ENCODE results near the gene RPP25L. TPM values are rescaled to one million over a fixed set of nuclear protein-coding genes. Genes with fewer than 3 reads are reported as not detected.
A peak's percentile ranks its signal among the peaks of the same experiment; 100 is the strongest.

RPP25L gene
- total RNA-seq, 4 donors from 2014 or later, result 25.1 to 37.4 (median 28.0) TPM

DNA sequence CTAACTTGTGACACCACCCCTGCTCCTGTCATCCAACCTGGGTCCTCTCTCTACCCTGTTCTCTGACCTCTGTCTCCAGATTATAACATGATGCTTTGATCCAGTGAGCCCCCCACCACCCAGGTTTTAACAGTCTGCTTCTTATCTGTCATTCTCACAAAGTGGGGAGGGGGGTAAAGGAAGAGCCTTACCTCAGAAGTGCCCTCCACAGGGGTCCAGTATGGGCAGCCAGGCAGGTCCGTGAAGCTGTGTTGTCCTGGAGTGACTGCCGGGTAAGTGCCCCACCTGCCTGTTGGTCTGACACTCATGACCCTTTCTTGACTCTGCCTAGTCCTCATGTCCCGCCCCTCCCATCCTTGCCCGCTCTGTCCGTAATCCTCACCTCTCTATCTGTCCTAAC, 43.5 kb upstream of the RPP25L start:
- intact Hi-C loops (cut with DNase I), result no loop called here
- H3K27ac ChIP-seq, result peak overlapping the region in 3 of 4 donors; percentile 81 to 88 (median 88)
- 84% methylated on average over 4 to 5 of the region's 5 CpGs for WGBS, 2 donors
- no peak for TF ChIP-seq POLR2A (IDR thresholded peaks at IDR 0.05)
- TF ChIP-seq, protein P1, sequence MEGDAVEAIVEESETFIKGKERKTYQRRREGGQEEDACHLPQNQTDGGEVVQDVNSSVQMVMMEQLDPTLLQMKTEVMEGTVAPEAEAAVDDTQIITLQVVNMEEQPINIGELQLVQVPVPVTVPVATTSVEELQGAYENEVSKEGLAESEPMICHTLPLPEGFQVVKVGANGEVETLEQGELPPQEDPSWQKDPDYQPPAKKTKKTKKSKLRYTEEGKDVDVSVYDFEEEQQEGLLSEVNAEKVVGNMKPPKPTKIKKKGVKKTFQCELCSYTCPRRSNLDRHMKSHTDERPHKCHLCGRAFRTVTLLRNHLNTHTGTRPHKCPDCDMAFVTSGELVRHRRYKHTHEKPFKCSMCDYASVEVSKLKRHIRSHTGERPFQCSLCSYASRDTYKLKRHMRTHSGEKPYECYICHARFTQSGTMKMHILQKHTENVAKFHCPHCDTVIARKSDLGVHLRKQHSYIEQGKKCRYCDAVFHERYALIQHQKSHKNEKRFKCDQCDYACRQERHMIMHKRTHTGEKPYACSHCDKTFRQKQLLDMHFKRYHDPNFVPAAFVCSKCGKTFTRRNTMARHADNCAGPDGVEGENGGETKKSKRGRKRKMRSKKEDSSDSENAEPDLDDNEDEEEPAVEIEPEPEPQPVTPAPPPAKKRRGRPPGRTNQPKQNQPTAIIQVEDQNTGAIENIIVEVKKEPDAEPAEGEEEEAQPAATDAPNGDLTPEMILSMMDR (IDR thresholded peaks at IDR 0.05), result no peak
- peaks cover 0 to 16% (median 0%) of the 10 kb centered on the region in 3 donors for H3K36me3 ChIP-seq
- DNase-seq, result no peak
- no peaks in the 10 kb centered on the region for H3K9me3 ChIP-seq
- no peak overlapping the region for H3K4me3 ChIP-seq
- H3K4me1 ChIP-seq, result peaks cover 33 to 68% (median 45%) of the 10 kb centered on the region in 3 donors
- no peaks in the 10 kb centered on the region for H3K27me3 ChIP-seq

DNA sequence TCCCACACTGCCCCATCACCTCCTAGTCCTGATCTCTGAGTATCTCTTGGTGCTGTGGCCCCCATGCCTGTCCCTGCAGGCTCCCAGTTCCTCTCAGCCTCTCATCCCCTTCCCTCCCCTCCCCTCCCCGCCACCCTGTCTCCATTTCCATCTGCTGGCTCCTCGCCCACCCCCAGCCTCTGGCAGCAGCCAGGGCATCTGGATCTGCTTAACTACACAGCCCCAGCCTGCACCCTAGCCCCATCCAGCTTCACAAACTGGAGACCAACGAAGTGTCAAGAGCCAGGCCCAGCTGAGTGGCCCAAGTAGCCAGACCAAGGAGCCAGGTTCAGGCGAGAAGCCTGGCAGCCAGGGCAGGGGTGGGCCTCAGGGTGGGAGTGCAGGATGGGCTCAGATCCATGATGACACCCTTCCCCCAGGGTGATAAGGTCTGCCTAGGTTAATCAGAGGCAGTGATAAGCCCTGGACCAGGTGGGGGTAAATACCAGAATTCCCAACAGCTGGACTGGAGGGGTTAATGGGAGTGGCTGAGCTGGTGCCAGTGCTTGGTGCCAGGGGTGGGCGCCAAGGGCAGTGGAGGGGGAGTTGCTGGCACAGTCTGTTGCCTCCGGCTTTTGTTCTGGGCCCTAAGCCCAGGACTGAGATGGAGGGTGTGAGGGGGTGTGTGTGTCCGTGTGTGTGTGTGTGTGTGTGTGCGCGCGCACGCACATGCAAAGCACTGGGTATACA, 42.6 kb upstream of the RPP25L start:
- Histone ChIP-seq H3K4me3 (peak overlapping the region in 1 of 4 donors; percentile 9), H3K9me3 (no peaks in the 10 kb centered on the region), H3K27ac (peak overlapping the region; percentile 19 to 88 (median 84)), H3K36me3 (peaks cover 0 to 12% (median 2%) of the 10 kb centered on the region in 3 donors), H3K27me3 (no peaks in the 10 kb centered on the region), H3K4me1 (peaks cover 33 to 58% (median 45%) of the 10 kb centered on the region in 3 donors)
- WGBS, 2 donors, result 4 to 28% methylated on average over 6 to 9 of the region's 11 CpGs
- TF ChIP-seq POLR2A (IDR thresholded peaks at IDR 0.05), result no peak
- TF ChIP-seq, protein P1 (IDR thresholded peaks at IDR 0.05), result no peak
- intact Hi-C loops (cut with DNase I), result no loop called here
- DNase-seq, result no peak

DNA sequence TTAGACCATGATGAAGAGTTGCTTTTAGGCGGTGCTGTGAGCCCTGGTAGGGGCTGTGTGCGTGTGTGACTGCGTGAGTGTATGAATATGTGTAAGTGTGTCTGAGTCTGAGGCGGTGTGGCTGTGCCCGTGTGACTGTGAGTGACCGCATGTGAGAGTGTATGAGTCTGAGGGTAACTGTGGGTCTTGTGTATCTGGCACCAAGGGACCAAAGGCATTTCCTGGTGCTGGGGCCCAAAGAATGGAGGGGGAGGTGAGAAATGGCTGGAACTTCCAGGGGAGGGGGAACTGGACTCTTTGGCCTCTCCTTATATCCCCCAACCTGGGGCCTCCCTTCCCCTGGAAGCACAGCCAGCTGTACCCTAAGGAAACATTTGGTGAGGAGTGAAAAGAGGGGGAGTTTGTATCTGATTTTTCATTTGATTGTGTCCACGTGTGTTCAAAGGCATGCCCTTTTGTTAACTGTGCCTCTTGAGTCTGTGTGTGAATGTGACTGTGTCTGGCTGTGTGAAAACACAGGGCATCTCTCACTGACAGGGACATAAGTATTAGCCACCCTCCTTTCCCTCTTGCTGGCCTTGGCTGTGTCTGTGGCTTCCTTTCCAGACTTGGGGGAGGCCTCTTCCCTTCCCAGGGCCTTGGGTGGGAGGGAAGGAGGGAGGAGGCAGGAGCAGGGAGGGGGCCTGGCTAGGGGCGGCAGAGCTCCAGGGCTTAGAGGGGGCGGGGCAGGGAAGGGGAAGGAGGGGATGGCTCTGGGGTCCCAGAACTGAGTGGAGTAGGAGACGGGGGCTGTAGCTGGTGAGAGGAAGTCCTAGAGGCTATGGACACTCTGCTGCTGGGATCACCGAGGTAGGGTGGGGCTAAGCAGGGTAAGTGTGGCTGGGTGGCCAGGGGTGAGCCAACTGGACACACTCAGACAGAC, 41.5 kb upstream of the RPP25L start:
- no peak for DNase-seq
- H3K36me3 ChIP-seq, result peaks cover 0 to 22% (median 3%) of the 10 kb centered on the region in 3 donors
- intact Hi-C loops (cut with DNase I), result no loop called here
- peaks cover 33 to 59% (median 45%) of the 10 kb centered on the region in 3 donors for H3K4me1 ChIP-seq
- H3K27me3 ChIP-seq, result no peaks in the 10 kb centered on the region
- peak overlapping the region; percentile 54 to 88 (median 84) for H3K27ac ChIP-seq
- H3K9me3 ChIP-seq, result no peaks in the 10 kb centered on the region
- H3K4me3 ChIP-seq, result peak overlapping the region in 2 of 4 donors; percentile 41 to 63
- TF ChIP-seq POLR2A (IDR thresholded peaks at IDR 0.05), result no peak
- TF ChIP-seq, protein P1 (IDR thresholded peaks at IDR 0.05), result no peak
- WGBS, 2 donors, result 54 to 57% methylated on average over 8 of the region's 11 CpGs

DNA sequence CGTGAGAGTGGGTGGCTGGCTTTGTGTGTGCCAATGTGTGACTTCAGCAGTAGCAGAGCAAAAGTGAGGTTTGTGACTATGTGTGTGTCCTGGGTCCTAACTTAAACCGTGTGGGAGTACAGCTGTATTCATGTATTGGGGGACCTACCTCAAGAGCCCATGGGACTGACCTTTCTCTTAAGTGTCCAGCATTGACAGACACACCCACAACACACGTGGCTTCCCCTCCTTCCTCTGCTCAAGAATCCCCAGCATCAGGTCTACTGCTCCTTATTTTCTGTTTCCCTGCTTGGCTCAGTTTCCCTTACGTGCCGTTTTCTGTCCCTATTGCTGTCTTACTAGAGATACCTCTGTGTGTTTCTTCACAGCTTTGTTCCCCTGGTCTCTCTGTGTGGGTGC, 40.7 kb upstream of the RPP25L start:
- peaks cover 0 to 27% (median 3%) of the 10 kb centered on the region in 3 donors for H3K36me3 ChIP-seq
- H3K9me3 ChIP-seq, result no peaks in the 10 kb centered on the region
- peaks cover 37 to 68% (median 52%) of the 10 kb centered on the region in 3 donors for H3K4me1 ChIP-seq
- DNase-seq, result no peak
- peak overlapping the region; percentile 18 to 63 (median 37) for H3K4me3 ChIP-seq
- WGBS, 2 donors, result 18 to 34% methylated on average over 5 of the region's 5 CpGs
- intact Hi-C loops (cut with DNase I), result no loop called here
- H3K27me3 ChIP-seq, result no peaks in the 10 kb centered on the region
- TF ChIP-seq, protein P1 (IDR thresholded peaks at IDR 0.05), result no peak
- no peak for TF ChIP-seq POLR2A (IDR thresholded peaks at IDR 0.05)
- H3K27ac ChIP-seq, result peak overlapping the region; percentile 54 to 88 (median 84)

Data from esophagus squamous epithelium (tissue), 5 donors.